ENCODE data around the gene MMP25.
A peak's percentile ranks its signal among the peaks of the same experiment; 100 is the strongest.
"Not testable (repeated sequence)": the region's sequence is repeated elsewhere in the genome, so short reads cannot be mapped to it uniquely, and the experiment has no call there.

The MMP25 gene

GRCh38 chr16:3076577-3076976 is 30.2 kb downstream of the MMP25 start:
- ATAC-seq = no peak
- no peaks in the 10 kb centered on the region for H3K27me3 Mint-ChIP-seq
- peak overlapping the region; percentile 89 for H3K27ac Mint-ChIP-seq
- H3K9me3 Mint-ChIP-seq = peaks cover 11% of the 10 kb centered on the region
- H3K4me1 Mint-ChIP-seq = peaks cover 78% of the 10 kb centered on the region
- no peak for DNase-seq
- peaks cover 25% of the 10 kb centered on the region for H3K36me3 Mint-ChIP-seq (ENCODE audit: low read depth)
- peak overlapping the region; percentile 35 for H3K4me3 Mint-ChIP-seq

GRCh38 chr16:3080024-3080423 is 33.7 kb downstream of the MMP25 start:
- H3K36me3 Mint-ChIP-seq (ENCODE audit: low read depth) = peaks cover 22% of the 10 kb centered on the region
- DNase-seq (no peak), ATAC-seq (no peak)
- no peaks in the 10 kb centered on the region for H3K27me3 Mint-ChIP-seq
- no peak overlapping the region for H3K27ac Mint-ChIP-seq
- peaks cover 11% of the 10 kb centered on the region for H3K9me3 Mint-ChIP-seq
- H3K4me3 Mint-ChIP-seq = no peak overlapping the region
- peaks cover 56% of the 10 kb centered on the region for H3K4me1 Mint-ChIP-seq

GRCh38 chr16:3081957-3082356 is 35.6 kb downstream of the MMP25 start:
- ATAC-seq, H3K27ac Mint-ChIP-seq, H3K4me3 Mint-ChIP-seq, DNase-seq, H3K27me3 Mint-ChIP-seq: not testable (repeated sequence)
- Mint-ChIP-seq H3K4me1 (peaks cover 40% of the 10 kb centered on the region), H3K36me3 (ENCODE audit: low read depth) (peaks cover 22% of the 10 kb centered on the region), H3K9me3 (peaks cover 11% of the 10 kb centered on the region)

- H3K4me3 Mint-ChIP-seq = not testable (repeated sequence)
Observed at GRCh38 chr16:3083408-3083807, 37.0 kb downstream of the MMP25 start.

GRCh38 chr16:3084491-3084890 is 38.1 kb downstream of the MMP25 start:
- Mint-ChIP-seq H3K27me3 (no peaks in the 10 kb centered on the region), H3K4me1 (peaks cover 30% of the 10 kb centered on the region), H3K27ac (no peak overlapping the region), H3K36me3 (ENCODE audit: low read depth) (peaks cover 12% of the 10 kb centered on the region), H3K4me3 (no peak overlapping the region), H3K9me3 (peaks cover 5% of the 10 kb centered on the region)
- no peak for DNase-seq
- ATAC-seq = no peak

More at GRCh38 chr16:3083408-3083807, 37.0 kb downstream of the MMP25 start:
- not testable (repeated sequence) for H3K27me3 Mint-ChIP-seq, ATAC-seq, DNase-seq, H3K27ac Mint-ChIP-seq, H3K9me3 Mint-ChIP-seq
- H3K4me1 Mint-ChIP-seq = peaks cover 34% of the 10 kb centered on the region
- H3K36me3 Mint-ChIP-seq (ENCODE audit: low read depth) = peaks cover 16% of the 10 kb centered on the region

- DNase-seq = no peak
- peaks cover 5% of the 10 kb centered on the region for H3K9me3 Mint-ChIP-seq
- H3K27ac Mint-ChIP-seq = no peak overlapping the region
- H3K4me1 Mint-ChIP-seq = peaks cover 25% of the 10 kb centered on the region
- H3K27me3 Mint-ChIP-seq = no peaks in the 10 kb centered on the region
- no peak overlapping the region for H3K4me3 Mint-ChIP-seq
- ATAC-seq = no peak
- H3K36me3 Mint-ChIP-seq (ENCODE audit: low read depth) = peaks cover 8% of the 10 kb centered on the region
Observed at GRCh38 chr16:3084969-3085670, 38.8 kb downstream of the MMP25 start.

- no peak overlapping the region for H3K4me3 Mint-ChIP-seq
Observed at GRCh38 chr16:3085868-3086595, 39.7 kb downstream of the MMP25 start.

GRCh38 chr16:3086596-3087242 is 40.4 kb downstream of the MMP25 start:
- H3K27me3 Mint-ChIP-seq = no peaks in the 10 kb centered on the region
- no peak overlapping the region for H3K27ac Mint-ChIP-seq
- no peak for DNase-seq
- no peaks in the 10 kb centered on the region for H3K36me3 Mint-ChIP-seq (ENCODE audit: low read depth)
- peak; percentile 40 for ATAC-seq
- H3K9me3 Mint-ChIP-seq = no peaks in the 10 kb centered on the region
- H3K4me3 Mint-ChIP-seq = peak overlapping the region; percentile 34
- peaks cover 21% of the 10 kb centered on the region for H3K4me1 Mint-ChIP-seq

More at GRCh38 chr16:3085868-3086595, 39.7 kb downstream of the MMP25 start:
- DNase-seq = no peak
- H3K27ac Mint-ChIP-seq = no peak overlapping the region
- H3K9me3 Mint-ChIP-seq = peaks cover 1% of the 10 kb centered on the region
- peaks cover under 1% of the 10 kb centered on the region for H3K36me3 Mint-ChIP-seq (ENCODE audit: low read depth)
- no peaks in the 10 kb centered on the region for H3K27me3 Mint-ChIP-seq
- no peak for ATAC-seq
- peaks cover 23% of the 10 kb centered on the region for H3K4me1 Mint-ChIP-seq

- no peaks in the 10 kb centered on the region for H3K27me3 Mint-ChIP-seq
- peak overlapping the region; percentile 34 for H3K4me3 Mint-ChIP-seq
- peaks cover 21% of the 10 kb centered on the region for H3K4me1 Mint-ChIP-seq
- no peaks in the 10 kb centered on the region for H3K9me3 Mint-ChIP-seq
- H3K27ac Mint-ChIP-seq = no peak overlapping the region
- no peaks in the 10 kb centered on the region for H3K36me3 Mint-ChIP-seq (ENCODE audit: low read depth)
- ATAC-seq (peak; percentile 20), DNase-seq (no peak)
Observed at GRCh38 chr16:3087243-3088235, 41.2 kb downstream of the MMP25 start.

GRCh38 chr16:3088450-3088849 is 42.1 kb downstream of the MMP25 start:
- no peak for DNase-seq
- peaks cover 19% of the 10 kb centered on the region for H3K4me1 Mint-ChIP-seq
- H3K27ac Mint-ChIP-seq = no peak overlapping the region
- H3K36me3 Mint-ChIP-seq (ENCODE audit: low read depth) = no peaks in the 10 kb centered on the region
- no peaks in the 10 kb centered on the region for H3K9me3 Mint-ChIP-seq
- no peak overlapping the region for H3K4me3 Mint-ChIP-seq
- no peaks in the 10 kb centered on the region for H3K27me3 Mint-ChIP-seq
- ATAC-seq = no peak

- no peaks in the 10 kb centered on the region for H3K9me3 Mint-ChIP-seq
- H3K4me3 Mint-ChIP-seq = no peak overlapping the region
- H3K27me3 Mint-ChIP-seq = no peaks in the 10 kb centered on the region
- H3K4me1 Mint-ChIP-seq = peaks cover 19% of the 10 kb centered on the region
- DNase-seq (no peak), ATAC-seq (no peak)
- H3K36me3 Mint-ChIP-seq (ENCODE audit: low read depth) = no peaks in the 10 kb centered on the region
- no peak overlapping the region for H3K27ac Mint-ChIP-seq
Observed at GRCh38 chr16:3088925-3089716, 42.8 kb downstream of the MMP25 start.

- H3K27me3 Mint-ChIP-seq = no peaks in the 10 kb centered on the region
- H3K27ac Mint-ChIP-seq = no peak overlapping the region
- peaks cover 25% of the 10 kb centered on the region for H3K4me1 Mint-ChIP-seq
Observed at GRCh38 chr16:3089717-3090592, 43.6 kb downstream of the MMP25 start.

GRCh38 chr16:3091551-3091950 is 45.2 kb downstream of the MMP25 start:
- Mint-ChIP-seq H3K27ac (no peak overlapping the region), H3K9me3 (no peaks in the 10 kb centered on the region), H3K4me1 (peaks cover 32% of the 10 kb centered on the region), H3K4me3 (no peak overlapping the region), H3K27me3 (no peaks in the 10 kb centered on the region), H3K36me3 (ENCODE audit: low read depth) (no peaks in the 10 kb centered on the region)
- ATAC-seq (no peak), DNase-seq (no peak)

More at GRCh38 chr16:3089717-3090592, 43.6 kb downstream of the MMP25 start:
- Mint-ChIP-seq H3K36me3 (ENCODE audit: low read depth) (no peaks in the 10 kb centered on the region), H3K4me3 (no peak overlapping the region), H3K9me3 (no peaks in the 10 kb centered on the region)
- ATAC-seq = no peak
- no peak for DNase-seq
